LNCAP (cell line): Measurements from ENCODE around the gene TDG.

Experiments
- TF ChIP-seq, protein P1 (sequence below): fragments of 450-650 bp; IDR thresholded peaks from 2 replicates; pipeline ENCODE4 v1.5.1; 2017; ENCODE audit warnings: mild to moderate bottlenecking

The TDG gene

DNA sequence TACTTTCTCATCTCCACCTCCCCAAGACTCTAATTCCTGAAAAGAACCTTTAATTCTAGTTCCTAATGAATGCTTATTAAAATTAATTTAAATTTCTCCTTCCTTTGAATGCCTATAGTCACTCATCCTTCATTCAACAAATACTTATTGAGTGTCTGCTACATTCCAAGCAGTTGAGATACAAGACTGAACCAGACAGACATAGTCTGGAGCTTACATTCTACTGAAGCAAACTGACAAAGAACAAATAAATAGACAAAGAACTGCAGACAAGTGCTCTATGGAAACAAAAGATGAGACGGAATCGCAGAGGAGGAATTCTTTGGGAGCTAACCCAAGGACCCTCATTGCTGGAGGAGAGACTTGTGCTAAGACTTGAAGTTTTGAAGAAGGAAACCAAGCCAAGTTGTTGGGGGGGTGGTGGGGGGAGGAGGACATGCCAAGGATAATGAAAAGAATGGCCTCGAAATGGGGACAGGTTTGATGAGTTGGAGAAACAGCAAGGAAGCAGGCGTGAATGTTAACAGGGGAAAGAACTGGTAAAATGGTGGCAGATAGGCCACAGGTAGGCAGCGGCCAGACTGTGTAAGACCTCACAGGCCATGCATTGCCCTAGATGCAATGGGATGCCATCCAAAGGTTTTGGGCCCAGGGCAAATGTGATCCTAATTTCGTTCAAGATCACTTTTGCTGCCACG lies 9.7 kb upstream of the TDG start:
- TF ChIP-seq, protein P1, sequence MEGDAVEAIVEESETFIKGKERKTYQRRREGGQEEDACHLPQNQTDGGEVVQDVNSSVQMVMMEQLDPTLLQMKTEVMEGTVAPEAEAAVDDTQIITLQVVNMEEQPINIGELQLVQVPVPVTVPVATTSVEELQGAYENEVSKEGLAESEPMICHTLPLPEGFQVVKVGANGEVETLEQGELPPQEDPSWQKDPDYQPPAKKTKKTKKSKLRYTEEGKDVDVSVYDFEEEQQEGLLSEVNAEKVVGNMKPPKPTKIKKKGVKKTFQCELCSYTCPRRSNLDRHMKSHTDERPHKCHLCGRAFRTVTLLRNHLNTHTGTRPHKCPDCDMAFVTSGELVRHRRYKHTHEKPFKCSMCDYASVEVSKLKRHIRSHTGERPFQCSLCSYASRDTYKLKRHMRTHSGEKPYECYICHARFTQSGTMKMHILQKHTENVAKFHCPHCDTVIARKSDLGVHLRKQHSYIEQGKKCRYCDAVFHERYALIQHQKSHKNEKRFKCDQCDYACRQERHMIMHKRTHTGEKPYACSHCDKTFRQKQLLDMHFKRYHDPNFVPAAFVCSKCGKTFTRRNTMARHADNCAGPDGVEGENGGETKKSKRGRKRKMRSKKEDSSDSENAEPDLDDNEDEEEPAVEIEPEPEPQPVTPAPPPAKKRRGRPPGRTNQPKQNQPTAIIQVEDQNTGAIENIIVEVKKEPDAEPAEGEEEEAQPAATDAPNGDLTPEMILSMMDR: no peak

DNA sequence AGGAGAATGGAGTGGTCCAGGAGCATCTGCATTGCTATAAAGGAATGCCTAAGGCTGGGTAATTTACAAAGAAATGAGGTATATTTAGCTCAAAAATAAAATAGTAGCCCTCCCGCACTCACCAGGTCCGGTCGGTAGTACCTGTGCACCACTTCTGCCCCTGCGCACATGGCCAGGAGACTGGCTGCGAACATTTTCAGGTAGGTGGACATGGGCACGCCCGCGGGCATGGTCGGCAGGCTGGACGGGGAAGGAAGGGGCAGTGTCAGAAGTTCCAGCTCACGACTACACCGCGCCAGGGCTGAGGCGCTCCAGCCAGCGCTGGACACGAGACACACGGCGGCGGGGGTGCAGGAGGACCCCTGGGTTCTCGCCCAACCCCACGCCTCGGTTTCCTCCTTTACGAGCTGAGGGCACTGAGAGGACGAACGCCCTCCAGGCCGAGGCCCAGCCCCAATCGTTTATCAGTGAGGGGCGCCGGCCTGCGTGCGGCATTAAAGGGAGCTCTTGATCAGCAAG lies 9.1 kb upstream of the TDG start:
- TF ChIP-seq, protein P1: no peak

DNA sequence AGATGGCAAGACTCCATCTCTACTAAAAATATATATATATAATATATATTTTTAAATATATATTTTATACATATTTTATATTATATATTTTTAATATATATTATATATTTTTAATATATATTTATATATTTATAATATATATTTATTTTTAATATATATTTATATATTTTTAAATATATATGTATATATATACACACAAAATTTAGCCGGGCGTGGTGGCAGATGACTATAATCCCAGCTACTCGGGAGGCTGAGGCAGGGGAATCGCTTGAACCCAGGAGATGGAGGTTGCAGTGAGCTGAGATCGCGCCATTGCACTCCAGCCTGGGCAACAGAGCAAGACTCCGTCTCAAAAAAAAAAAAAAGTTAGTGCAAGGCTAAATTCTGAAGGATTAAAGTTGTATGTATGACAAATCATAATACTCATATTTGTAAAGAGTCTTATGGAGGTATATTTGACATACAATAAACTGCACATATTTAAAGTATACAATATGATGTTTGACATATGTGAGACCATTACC lies 7.7 kb upstream of the TDG start:
- TF ChIP-seq, protein P1: no peak

DNA sequence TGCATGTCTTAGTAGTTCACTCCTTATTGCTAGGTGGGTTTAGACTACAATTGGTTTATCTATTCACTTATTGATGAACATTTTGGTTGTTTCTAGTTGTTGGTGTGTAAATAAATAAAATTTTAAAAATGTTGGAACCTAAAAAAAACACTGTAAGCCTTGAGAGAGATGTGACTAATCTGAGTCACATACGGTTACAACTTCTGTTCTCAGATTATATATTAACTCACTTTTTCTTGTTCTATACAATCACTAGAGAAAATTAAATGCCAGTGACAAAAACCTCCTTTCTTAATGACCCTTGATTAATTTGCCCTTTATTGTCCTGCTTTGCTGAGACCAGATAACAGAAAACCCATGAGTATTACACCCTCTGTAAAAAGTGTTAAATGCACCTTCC lies 7.1 kb upstream of the TDG start:
- TF ChIP-seq, protein P1: no peak

DNA sequence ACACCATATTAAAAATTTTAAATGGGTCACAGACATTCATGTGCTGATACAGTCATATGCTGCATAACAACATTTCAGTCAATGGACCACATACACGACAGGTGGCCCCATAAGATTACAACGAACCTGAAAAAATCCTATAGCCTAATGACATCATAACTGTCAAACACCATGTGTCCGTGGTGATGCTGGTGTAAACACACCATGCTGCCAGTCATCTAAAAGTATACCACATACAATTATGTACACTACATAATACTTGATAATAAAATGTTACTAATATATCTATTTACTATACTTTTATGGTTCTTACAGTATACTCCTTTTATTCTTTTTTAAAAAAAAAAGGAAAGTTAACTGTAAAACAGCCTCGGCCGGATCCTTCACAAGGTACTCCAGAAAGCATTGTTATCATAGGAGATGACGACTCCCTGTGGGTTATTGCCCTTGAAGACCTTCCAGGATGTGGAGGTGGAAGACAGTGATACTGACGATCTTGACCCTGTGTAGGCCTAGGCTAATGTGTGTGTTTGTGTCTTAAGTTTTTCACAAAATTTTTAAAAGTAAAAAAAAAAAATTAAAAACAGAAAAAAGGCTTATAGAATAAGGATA lies 5.0 kb upstream of the TDG start:
- TF ChIP-seq, protein P1: no peak

DNA sequence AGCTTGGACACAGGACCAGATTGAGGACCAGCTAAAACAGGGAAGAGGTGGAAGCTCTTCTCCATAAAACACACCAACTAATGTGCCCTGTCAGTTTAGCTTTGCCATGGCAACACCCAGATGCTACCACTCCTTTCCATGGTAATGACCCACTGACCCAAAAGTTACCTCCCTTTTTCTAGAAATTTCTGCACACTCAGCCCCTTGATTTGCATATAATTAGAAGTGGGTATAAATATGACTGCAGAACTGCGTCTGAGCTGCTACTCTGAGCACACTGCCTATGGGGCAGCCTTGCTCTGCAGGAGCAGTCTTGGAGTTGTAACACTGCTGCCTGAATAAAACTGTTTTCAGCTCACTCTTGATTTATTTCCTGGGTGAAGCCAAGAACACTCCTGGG lies 3.2 kb upstream of the TDG start:
- TF ChIP-seq, protein P1: no peak

DNA sequence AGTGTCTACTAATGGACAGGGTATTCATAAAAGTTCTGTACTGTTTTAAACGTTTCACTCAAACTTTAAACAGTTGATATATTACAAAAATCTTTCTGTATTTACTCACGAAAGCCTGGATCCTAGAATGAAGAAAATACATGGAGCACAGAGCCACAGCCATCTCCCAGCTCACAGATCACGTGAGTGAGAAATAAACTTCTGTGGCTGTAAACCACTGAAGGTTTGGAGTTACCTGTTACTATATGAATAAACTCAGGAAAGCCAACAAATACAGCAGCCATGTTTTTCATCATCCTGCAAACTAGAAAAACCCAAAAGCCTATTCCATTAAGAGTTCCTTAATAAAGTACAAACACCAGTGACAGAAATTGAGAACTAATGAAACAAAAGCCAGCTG lies 867 bp upstream of the TDG start:
- TF ChIP-seq, protein P1: no peak
